Neural cell (in vitro differentiated cells): ENCODE results near the gene ADCY2. TPM values are rescaled to one million over a fixed set of nuclear protein-coding genes. Genes with fewer than 3 reads are reported as not detected.

ENCODE experiments used
- H2AFZ ChIP-seq: fragments of 200-600, 300-800 bp; sonication (generic), shearing (Covaris generic); 2 replicates; pipeline ENCODE4 v1.6.0; 2014; ENCODE audit warnings: low read depth, mild to moderate bottlenecking, antibody characterized with exemption, low read length, moderate library complexity
- H3F3A ChIP-seq: fragments of 200-600 bp; shearing (Covaris generic); 2 replicates; pipeline ENCODE4 v1.6.1; 2016; ENCODE audit warnings: mild to moderate bottlenecking, moderate library complexity, mixed read lengths, antibody characterized with exemption, low read length; ENCODE audit not compliant: insufficient read depth, poor library complexity, severe bottlenecking
- H3K27ac ChIP-seq: fragments of 200-600, 300-800 bp; sonication (generic), shearing (Covaris generic); 2 replicates; pipeline ENCODE4 v1.5.1; 2014; ENCODE audit warnings: mild to moderate bottlenecking, low read length, moderate library complexity
- H3K27me3 ChIP-seq: fragments of 300-800, 200-600 bp; sonication (generic), shearing (Covaris generic); 2 replicates; pipeline ENCODE4 v1.6.0; 2014; ENCODE audit warnings: mild to moderate bottlenecking, low read depth, low read length, moderate library complexity; ENCODE audit not compliant: insufficient read depth
- H3K36me3 ChIP-seq: fragments of 300-800, 200-600 bp; sonication (generic), shearing (Covaris generic); 2 replicates; pipeline ENCODE4 v1.5.1; 2014; ENCODE audit warnings: mild to moderate bottlenecking, antibody characterized with exemption, low read length, moderate library complexity; ENCODE audit not compliant: insufficient read depth
- H3K4me2 ChIP-seq: fragments of 300-800, 200-600 bp; sonication (generic), shearing (Covaris generic); 2 replicates; pipeline ENCODE4 v1.6.0; 2014; ENCODE audit warnings: mild to moderate bottlenecking, low read length
- H3K4me3 ChIP-seq: fragments of 300-800, 200-600 bp; sonication (generic), shearing (Covaris generic); 2 replicates; pipeline ENCODE4 v1.5.1; 2014; ENCODE audit warnings: mild to moderate bottlenecking, low read length, moderate library complexity
- H3K79me2 ChIP-seq: fragments of 200-600 bp; shearing (Covaris generic); replicated peaks from 2 replicates; pipeline ENCODE4 v1.6.0; 2014; ENCODE audit warnings: mild to moderate bottlenecking, low read length, moderate library complexity; ENCODE audit not compliant: insufficient read depth
- H3K9ac ChIP-seq: fragments of 300-800, 200-600 bp; sonication (generic), shearing (Covaris generic); 2 replicates; pipeline ENCODE4 v1.6.1; 2016; ENCODE audit warnings: mild to moderate bottlenecking, low read length, mixed read lengths
- H3K9me2 ChIP-seq: fragments of 200-600 bp; shearing (Covaris generic); 2 replicates; pipeline ENCODE4 v1.6.1; 2016; ENCODE audit warnings: mild to moderate bottlenecking, low read length, mixed read lengths; ENCODE audit not compliant: insufficient read depth
- H3K9me3 ChIP-seq: fragments of 200-600, 300-800 bp; sonication (generic), shearing (Covaris generic); 2 replicates; pipeline ENCODE4 v1.6.1; 2016; ENCODE audit warnings: mild to moderate bottlenecking, mixed run types, low read length, moderate library complexity, mixed read lengths
- H4K20me1 ChIP-seq: fragments of 200-600 bp; shearing (Covaris generic); 2 replicates; pipeline ENCODE4 v1.6.1; 2016; ENCODE audit warnings: mild to moderate bottlenecking, mixed run types; ENCODE audit not compliant: insufficient read depth
- EP300 ChIP-seq: fragments of 450-650 bp; conservative IDR thresholded peaks from 2 replicates; pipeline ENCODE4 v1.6.1; 2014; ENCODE audit warnings: antibody characterized with exemption, mild to moderate bottlenecking, moderate library complexity; ENCODE audit not compliant: poor library complexity, severe bottlenecking
- EZH2 ChIP-seq: fragments of 200-600, 300-800 bp; shearing (Covaris generic), sonication (generic); IDR thresholded peaks from 2 replicates; pipeline ENCODE4 v1.6.1; 2014; ENCODE audit warnings: antibody characterized with exemption, low read length, borderline replicate concordance, mild to moderate bottlenecking; ENCODE audit not compliant: insufficient read depth, poor library complexity, severe bottlenecking
- MXI1 ChIP-seq: fragments of 450-650 bp; conservative IDR thresholded peaks from 2 replicates; pipeline ENCODE4 v1.6.1; 2014; ENCODE audit warnings: antibody characterized with exemption, mild to moderate bottlenecking; ENCODE audit not compliant: poor library complexity, severe bottlenecking
- POLR2AphosphoS5 ChIP-seq: IDR thresholded peaks from 2 replicates; pipeline ENCODE4 v1.6.1; 2012
- RAD21 ChIP-seq: fragments of 450-650 bp; conservative IDR thresholded peaks from 2 replicates; pipeline ENCODE4 v1.6.1; 2014; ENCODE audit warnings: antibody characterized with exemption, mild to moderate bottlenecking, moderate library complexity
- SMC3 ChIP-seq: fragments of 450-650 bp; conservative IDR thresholded peaks from 2 replicates; pipeline ENCODE4 v1.6.1; 2014; ENCODE audit warnings: antibody characterized with exemption, mild to moderate bottlenecking, moderate library complexity; ENCODE audit not compliant: poor library complexity
- TAF1 ChIP-seq: IDR thresholded peaks from 2 replicates; pipeline ENCODE4 v1.6.1; 2012; ENCODE audit warnings: low read depth
- polyA plus RNA-seq: library from polyadenylated mRNA; depleted of rRNA; stranded (reverse); fragments of >200 nt; gene quantifications from 2 replicates; pipeline ENCODE4 v1.2.3, GENCODE V29; 2014
- TF ChIP-seq, protein P1 (sequence below): fragments of 450-650 bp; IDR thresholded peaks from 2 replicates; pipeline ENCODE4 v1.5.1; 2014; ENCODE audit warnings: antibody characterized with exemption, mild to moderate bottlenecking, moderate library complexity; ENCODE audit not compliant: poor library complexity, severe bottlenecking
- TF ChIP-seq, protein P2 (sequence below): IDR thresholded peaks from 2 replicates; pipeline ENCODE4 v1.6.1; 2012; ENCODE audit warnings: borderline replicate concordance

Gene ADCY2
- polyA plus RNA-seq, 1 donor from 2014 or later, result 1.9 TPM

DNA sequence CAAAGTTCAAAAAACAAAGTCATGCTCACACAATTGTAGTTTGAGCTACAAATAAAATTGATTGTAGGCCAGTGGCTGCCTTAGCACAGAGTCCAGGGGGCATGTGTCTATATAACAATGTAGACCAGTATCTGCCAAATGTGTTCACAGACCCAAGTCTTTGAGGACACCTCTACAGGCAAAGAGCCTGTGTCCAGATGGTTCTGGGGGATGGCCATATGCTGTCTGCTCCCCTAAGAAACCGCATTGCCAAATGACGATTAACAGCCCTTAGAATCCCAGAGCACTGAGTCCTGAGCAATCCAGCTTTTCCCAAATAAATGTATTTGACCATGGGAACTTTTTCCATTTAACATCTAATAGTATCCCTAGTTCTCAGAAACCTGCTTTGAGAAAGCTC, 169.6 kb downstream of the ADCY2 start:
- no peak overlapping the region for H3K27ac ChIP-seq

DNA sequence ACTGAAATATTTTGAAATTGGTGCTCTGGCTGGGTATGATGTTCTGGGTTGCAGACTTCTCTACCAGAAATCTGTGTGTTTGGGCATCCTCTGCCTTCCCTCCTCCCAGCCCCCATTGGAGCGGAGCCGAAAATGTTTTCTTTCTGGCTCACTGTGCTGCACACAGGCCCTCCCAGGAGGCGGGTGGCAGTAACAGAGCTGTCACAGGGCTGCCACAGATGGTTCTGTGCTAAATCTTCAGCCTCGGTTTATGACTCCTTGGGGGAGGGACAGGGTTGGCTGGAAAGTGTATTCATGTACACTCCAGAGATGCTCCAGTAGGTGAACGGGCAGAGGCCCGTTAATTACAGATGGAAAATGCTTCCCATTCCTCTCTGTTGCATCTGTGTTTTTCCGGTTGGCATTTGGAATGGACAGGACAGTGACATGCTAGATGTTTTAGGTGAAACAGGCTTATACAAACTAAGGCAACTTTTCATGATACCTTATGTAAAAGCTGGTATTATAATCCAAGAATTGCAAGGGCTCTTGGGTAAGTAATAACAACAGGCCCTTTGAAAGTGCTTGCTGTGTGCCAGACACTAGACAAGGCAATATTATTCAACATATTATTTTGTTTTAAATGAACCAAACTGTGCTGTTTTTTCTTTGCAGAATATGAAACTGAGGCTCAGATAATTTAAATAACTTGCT, 180.2 kb downstream of the ADCY2 start:
- no peaks in the 10 kb centered on the region for H3F3A ChIP-seq
- H2AFZ ChIP-seq, result no peak overlapping the region
- no peak overlapping the region for H3K4me3 ChIP-seq
- no peaks in the 10 kb centered on the region for H3K36me3 ChIP-seq
- H3K9me3 ChIP-seq, result no peaks in the 10 kb centered on the region
- H4K20me1 ChIP-seq, result no peaks in the 10 kb centered on the region
- H3K9ac ChIP-seq, result no peak overlapping the region
- TF ChIP-seq, protein P1, sequence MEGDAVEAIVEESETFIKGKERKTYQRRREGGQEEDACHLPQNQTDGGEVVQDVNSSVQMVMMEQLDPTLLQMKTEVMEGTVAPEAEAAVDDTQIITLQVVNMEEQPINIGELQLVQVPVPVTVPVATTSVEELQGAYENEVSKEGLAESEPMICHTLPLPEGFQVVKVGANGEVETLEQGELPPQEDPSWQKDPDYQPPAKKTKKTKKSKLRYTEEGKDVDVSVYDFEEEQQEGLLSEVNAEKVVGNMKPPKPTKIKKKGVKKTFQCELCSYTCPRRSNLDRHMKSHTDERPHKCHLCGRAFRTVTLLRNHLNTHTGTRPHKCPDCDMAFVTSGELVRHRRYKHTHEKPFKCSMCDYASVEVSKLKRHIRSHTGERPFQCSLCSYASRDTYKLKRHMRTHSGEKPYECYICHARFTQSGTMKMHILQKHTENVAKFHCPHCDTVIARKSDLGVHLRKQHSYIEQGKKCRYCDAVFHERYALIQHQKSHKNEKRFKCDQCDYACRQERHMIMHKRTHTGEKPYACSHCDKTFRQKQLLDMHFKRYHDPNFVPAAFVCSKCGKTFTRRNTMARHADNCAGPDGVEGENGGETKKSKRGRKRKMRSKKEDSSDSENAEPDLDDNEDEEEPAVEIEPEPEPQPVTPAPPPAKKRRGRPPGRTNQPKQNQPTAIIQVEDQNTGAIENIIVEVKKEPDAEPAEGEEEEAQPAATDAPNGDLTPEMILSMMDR, result no peak
- TF ChIP-seq TAF1 (no peak), EP300 (no peak)
- no peak overlapping the region for H3K27ac ChIP-seq
- no peaks in the 10 kb centered on the region for H3K27me3 ChIP-seq
- H3K9me2 ChIP-seq, result no peaks in the 10 kb centered on the region
- no peaks in the 10 kb centered on the region for H3K79me2 ChIP-seq
- no peak overlapping the region for H3K4me2 ChIP-seq

More for the DNA sequence above, 169.6 kb downstream of the ADCY2 start:
- H4K20me1 ChIP-seq, result no peaks in the 10 kb centered on the region
- H3K36me3 ChIP-seq, result no peaks in the 10 kb centered on the region
- TF ChIP-seq SMC3 (no peak), MXI1 (no peak), TAF1 (no peak), EP300 (no peak), POLR2AphosphoS5 (no peak), RAD21 (no peak), EZH2 (no peak)
- TF ChIP-seq, protein P2, sequence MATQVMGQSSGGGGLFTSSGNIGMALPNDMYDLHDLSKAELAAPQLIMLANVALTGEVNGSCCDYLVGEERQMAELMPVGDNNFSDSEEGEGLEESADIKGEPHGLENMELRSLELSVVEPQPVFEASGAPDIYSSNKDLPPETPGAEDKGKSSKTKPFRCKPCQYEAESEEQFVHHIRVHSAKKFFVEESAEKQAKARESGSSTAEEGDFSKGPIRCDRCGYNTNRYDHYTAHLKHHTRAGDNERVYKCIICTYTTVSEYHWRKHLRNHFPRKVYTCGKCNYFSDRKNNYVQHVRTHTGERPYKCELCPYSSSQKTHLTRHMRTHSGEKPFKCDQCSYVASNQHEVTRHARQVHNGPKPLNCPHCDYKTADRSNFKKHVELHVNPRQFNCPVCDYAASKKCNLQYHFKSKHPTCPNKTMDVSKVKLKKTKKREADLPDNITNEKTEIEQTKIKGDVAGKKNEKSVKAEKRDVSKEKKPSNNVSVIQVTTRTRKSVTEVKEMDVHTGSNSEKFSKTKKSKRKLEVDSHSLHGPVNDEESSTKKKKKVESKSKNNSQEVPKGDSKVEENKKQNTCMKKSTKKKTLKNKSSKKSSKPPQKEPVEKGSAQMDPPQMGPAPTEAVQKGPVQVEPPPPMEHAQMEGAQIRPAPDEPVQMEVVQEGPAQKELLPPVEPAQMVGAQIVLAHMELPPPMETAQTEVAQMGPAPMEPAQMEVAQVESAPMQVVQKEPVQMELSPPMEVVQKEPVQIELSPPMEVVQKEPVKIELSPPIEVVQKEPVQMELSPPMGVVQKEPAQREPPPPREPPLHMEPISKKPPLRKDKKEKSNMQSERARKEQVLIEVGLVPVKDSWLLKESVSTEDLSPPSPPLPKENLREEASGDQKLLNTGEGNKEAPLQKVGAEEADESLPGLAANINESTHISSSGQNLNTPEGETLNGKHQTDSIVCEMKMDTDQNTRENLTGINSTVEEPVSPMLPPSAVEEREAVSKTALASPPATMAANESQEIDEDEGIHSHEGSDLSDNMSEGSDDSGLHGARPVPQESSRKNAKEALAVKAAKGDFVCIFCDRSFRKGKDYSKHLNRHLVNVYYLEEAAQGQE, result no peak
- TF ChIP-seq, protein P1, result no peak
- H3K27me3 ChIP-seq, result no peaks in the 10 kb centered on the region
- no peaks in the 10 kb centered on the region for H3K79me2 ChIP-seq
- H2AFZ ChIP-seq, result no peak overlapping the region
- H3K9me2 ChIP-seq, result no peaks in the 10 kb centered on the region
- H3K4me2 ChIP-seq, result no peak overlapping the region
- no peaks in the 10 kb centered on the region for H3K9me3 ChIP-seq
- no peak overlapping the region for H3K4me3 ChIP-seq
- no peak overlapping the region for H3K9ac ChIP-seq
- no peaks in the 10 kb centered on the region for H3F3A ChIP-seq
